A673 (cell line): ENCODE data around the gene LEO1. TPM values are rescaled to one million over a fixed set of nuclear protein-coding genes. Genes with fewer than 3 reads are reported as not detected.

Source experiments
- BruUV-seq: library from RNA; stranded (reverse); fragments of 400-500 nt; replicated peaks from 2 replicates; lab custom pipeline; 2021; lab: Mats Ljungman, UMichigan
- CTCF ChIA-PET: fragments of 300-600 bp; sonication (Branson Sonifier 250); formaldehyde crosslinking; loops from one replicate; lab custom pipeline; 2022; ENCODE audit warnings: antibody characterized with exemption; lab: Charles Lee
- POLR2A ChIA-PET: fragments of 300-600 bp; sonication (Branson Sonifier 250); formaldehyde crosslinking; loops from one replicate; lab custom pipeline; 2022; ENCODE audit warnings: antibody characterized with exemption; ENCODE audit not compliant: low non-redundant PET; lab: Charles Lee
- DNase-seq: peaks from one replicate; pipeline ENCODE4 v3.0.0-alpha.2; 2015; ENCODE audit warnings: low spot score
- H3K27ac ChIP-seq: fragments of 200-600 bp; sonication (generic); 2 replicates; pipeline ENCODE4 v1.5.1; 2016; ENCODE audit warnings: mixed run types, low read depth, mild to moderate bottlenecking, mixed read lengths, antibody characterized with exemption, low read length; ENCODE audit not compliant: poor library complexity, severe bottlenecking
- H3K27me3 ChIP-seq: fragments of 200-600 bp; sonication (generic); replicated peaks from 2 replicates; pipeline ENCODE4 v1.6.1; 2017; ENCODE audit warnings: mixed run types, low read depth, mild to moderate bottlenecking, mixed read lengths, antibody characterized with exemption, low read length; ENCODE audit not compliant: insufficient read depth, poor library complexity
- H3K36me3 ChIP-seq: fragments of 200-600 bp; sonication (generic); 2 replicates; pipeline ENCODE4 v1.6.1; 2016; ENCODE audit warnings: mixed run types, mild to moderate bottlenecking, mixed read lengths, antibody characterized with exemption, low read length; ENCODE audit not compliant: insufficient read depth, poor library complexity, severe bottlenecking
- H3K4me1 ChIP-seq: fragments of 200-600 bp; sonication (generic); 2 replicates; pipeline ENCODE4 v1.6.1; 2017; ENCODE audit warnings: mixed run types, mild to moderate bottlenecking, mixed read lengths, antibody characterized with exemption, low read length; ENCODE audit not compliant: insufficient read depth, poor library complexity, severe bottlenecking
- H3K4me3 ChIP-seq: fragments of 200-600 bp; sonication (generic); 2 replicates; pipeline ENCODE4 v1.5.1; 2016; ENCODE audit warnings: low read depth, mixed run types, mild to moderate bottlenecking, mixed read lengths, low read length; ENCODE audit not compliant: poor library complexity, severe bottlenecking
- H3K9me3 ChIP-seq: fragments of 200-600 bp; sonication (generic); 2 replicates; pipeline ENCODE4 v1.6.1; 2016; ENCODE audit warnings: mixed run types, low read depth, mild to moderate bottlenecking, mixed read lengths, antibody characterized with exemption, low read length; ENCODE audit not compliant: poor library complexity, severe bottlenecking
- CTCF ChIP-seq: fragments of 300-800, 200-600 bp; sonication (generic); conservative IDR thresholded peaks from 2 replicates; pipeline ENCODE4 v1.5.1; 2017; ENCODE audit warnings: low read depth, mild to moderate bottlenecking, antibody characterized with exemption, low read length, moderate library complexity, mixed read lengths
- EZH2 ChIP-seq: fragments of 200-600 bp; sonication (generic); IDR thresholded peaks from 2 replicates; pipeline ENCODE4 v1.6.1; 2017; ENCODE audit warnings: borderline replicate concordance, low read depth, mild to moderate bottlenecking, mixed read lengths, antibody characterized with exemption, low read length; ENCODE audit not compliant: poor library complexity, severe bottlenecking
- intact Hi-C: fragments of 100-400 bp; cut with micrococcal nuclease; formaldehyde crosslinking; loops from one replicate; pipeline ENCODE4 v1.10.0; 2022; ENCODE audit not compliant: unreplicated experiment
- total RNA-seq: library from RNA; stranded (reverse); gene quantifications from 2 replicates; pipeline ENCODE4 v1.2.3, GENCODE V29; 2021

Gene LEO1
- total RNA-seq, 1 experiment from 2014 or later, result 40.0 TPM

DNA sequence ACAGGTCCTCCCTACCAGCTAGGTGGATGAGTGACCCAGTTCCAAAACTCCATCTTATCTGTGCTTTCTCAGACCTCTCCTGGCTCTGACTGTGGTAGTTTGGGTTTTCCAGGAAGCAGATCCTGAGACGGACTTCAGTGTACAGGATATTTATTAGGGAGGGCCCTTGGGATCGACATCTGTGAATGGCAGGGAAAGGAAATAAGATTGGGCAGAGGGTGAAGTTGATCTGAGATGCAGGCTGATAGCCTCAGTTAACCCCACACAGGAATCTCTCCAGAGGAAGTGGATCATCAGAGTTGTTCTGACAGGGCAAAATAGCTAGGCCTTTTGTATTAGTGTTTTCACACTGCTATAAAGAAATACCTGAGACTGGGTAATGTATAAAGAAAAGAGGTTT is 30.8 kb upstream of the LEO1 start:
- CTCF ChIA-PET, result no interaction called here
- Histone ChIP-seq H3K27ac (no peak overlapping the region), H3K27me3 (no peaks in the 10 kb centered on the region), H3K36me3 (no peaks in the 10 kb centered on the region), H3K4me1 (no peaks in the 10 kb centered on the region), H3K9me3 (no peaks in the 10 kb centered on the region), H3K4me3 (no peak overlapping the region)
- POLR2A ChIA-PET, result no interaction called here
- no peak for DNase-seq
- intact Hi-C loops, result no loop called here
- no TSS peak for BruUV-seq
- TF ChIP-seq EZH2, result no peak
- no peak for TF ChIP-seq CTCF

DNA sequence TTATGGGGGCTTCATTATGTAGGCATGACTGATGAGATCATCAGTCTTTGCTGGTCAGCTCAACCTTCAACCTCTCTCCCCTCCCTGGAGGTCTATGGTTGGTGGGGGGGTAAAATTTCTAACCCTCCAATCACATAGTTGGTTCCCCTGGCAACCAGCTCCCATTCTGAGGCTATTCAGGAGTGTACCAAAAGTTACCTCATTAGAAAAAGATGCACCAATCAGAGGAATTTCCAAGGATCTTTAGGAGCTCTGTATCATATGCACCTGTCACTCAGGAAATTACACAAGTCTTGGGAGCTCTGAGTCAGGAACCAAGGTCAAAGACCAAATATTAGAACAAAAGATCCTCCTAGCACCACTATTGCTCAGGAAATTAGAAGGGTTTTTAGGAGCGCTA is 21.4 kb upstream of the LEO1 start:
- H3K4me3 ChIP-seq, result no peak overlapping the region
- no peak for TF ChIP-seq EZH2
- no peak for TF ChIP-seq CTCF
- CTCF ChIA-PET, result no interaction called here
- no peaks in the 10 kb centered on the region for H3K27me3 ChIP-seq
- H3K9me3 ChIP-seq, result no peaks in the 10 kb centered on the region
- POLR2A ChIA-PET, result interaction anchor here (0.7 kb wide), 1 partner anchor 173 kb away, joined by 3 read pairs; no protein-coding TSS in a partner anchor
- no peak overlapping the region for H3K27ac ChIP-seq
- H3K36me3 ChIP-seq, result no peaks in the 10 kb centered on the region
- no TSS peak for BruUV-seq
- no peak for DNase-seq
- intact Hi-C loops, result no loop called here
- H3K4me1 ChIP-seq, result no peaks in the 10 kb centered on the region

GRCh38 chr15:51991141-51991540 is 19.6 kb upstream of the LEO1 start:
- CTCF ChIA-PET, result no interaction called here

More at GRCh38 chr15:51991141-51991540, 19.6 kb upstream of the LEO1 start:
- TF ChIP-seq EZH2 (no peak), CTCF (no peak)
- intact Hi-C loops, result no loop called here
- no peak for DNase-seq
- no TSS peak for BruUV-seq
- H3K27me3 ChIP-seq, result no peaks in the 10 kb centered on the region
- H3K36me3 ChIP-seq, result no peaks in the 10 kb centered on the region
- no peak overlapping the region for H3K27ac ChIP-seq
- no peak overlapping the region for H3K4me3 ChIP-seq
- H3K9me3 ChIP-seq, result no peaks in the 10 kb centered on the region
- POLR2A ChIA-PET, result no interaction called here
- no peaks in the 10 kb centered on the region for H3K4me1 ChIP-seq
